Mesenchymal stem cell (in vitro differentiated cells and primary cell): ENCODE results near the gene C2orf76. TPM values are rescaled to one million over a fixed set of nuclear protein-coding genes. Genes with fewer than 3 reads are reported as not detected.

Experiments
- DNase-seq: peaks from one replicate; pipeline ENCODE4 v3.0.0-alpha.2; 2013
- H2AFZ ChIP-seq: one replicate; pipeline ENCODE4 v1.6.1; 2013; ENCODE audit warnings: low read depth, mild to moderate bottlenecking, control low read depth, inconsistent platforms, low read length, moderate library complexity
- H2AK5ac ChIP-seq: 2 replicates; pipeline ENCODE4 v1.6.1; 2013; ENCODE audit warnings: low read length, moderate library complexity, mild to moderate bottlenecking, inconsistent platforms; ENCODE audit not compliant: severe bottlenecking
- H2BK120ac ChIP-seq: one replicate; pipeline ENCODE4 v1.6.1; 2013; ENCODE audit warnings: low read depth, mild to moderate bottlenecking, inconsistent platforms, low read length, moderate library complexity
- H2BK12ac ChIP-seq, 2 experiments: one replicate each; pipeline ENCODE4 v1.6.1; 2013; ENCODE audit warnings: inconsistent platforms in 2 of 2, low read length in 2 of 2, mild to moderate bottlenecking in 2 of 2, moderate library complexity in 2 of 2, control low read depth in 1 of 2
- H2BK15ac ChIP-seq: one replicate; pipeline ENCODE4 v1.6.1; 2013; ENCODE audit warnings: mild to moderate bottlenecking, low read depth, inconsistent platforms; ENCODE audit not compliant: poor library complexity, severe bottlenecking
- H2BK5ac ChIP-seq: 2 replicates; pipeline ENCODE4 v1.6.1; 2013; ENCODE audit warnings: low read depth, mild to moderate bottlenecking, low read length, control low read depth, inconsistent platforms; ENCODE audit not compliant: poor library complexity, severe bottlenecking
- H3K14ac ChIP-seq, 2 experiments: one replicate each; pipeline ENCODE4 v1.6.1; 2013; ENCODE audit warnings: inconsistent platforms in 2 of 2, low read length in 2 of 2, control low read depth in 1 of 2, mild to moderate bottlenecking in 1 of 2, moderate library complexity in 1 of 2
- H3K18ac ChIP-seq, 2 experiments: one replicate each; pipeline ENCODE4 v1.6.1; 2013; ENCODE audit warnings: inconsistent platforms in 2 of 2, low read length in 2 of 2, control low read depth in 1 of 2, low read depth in 1 of 2, mild to moderate bottlenecking in 1 of 2
- H3K23ac ChIP-seq, 2 experiments: one replicate each; pipeline ENCODE4 v1.6.1; 2013; ENCODE audit warnings: inconsistent platforms in 2 of 2, low read length in 2 of 2, mild to moderate bottlenecking in 2 of 2, moderate library complexity in 2 of 2, control low read depth in 1 of 2
- H3K27ac ChIP-seq: 2 replicates; pipeline ENCODE4 v1.5.1; 2013; ENCODE audit warnings: mild to moderate bottlenecking, moderate library complexity, low read length, control low read depth, inconsistent platforms; ENCODE audit not compliant: poor library complexity, severe bottlenecking
- H3K27me3 ChIP-seq, 2 experiments: 2 replicates each; pipeline versions ENCODE4 v1.6.1 to v1.7.0; 2013; ENCODE audit warnings: low read length in 2 of 2, mild to moderate bottlenecking in 2 of 2, moderate library complexity in 2 of 2, control low read depth in 1 of 2, inconsistent platforms in 1 of 2; ENCODE audit not compliant: control insufficient read depth in 1 of 2, insufficient read depth in 1 of 2
- H3K36me3 ChIP-seq, 2 experiments: 2 replicates each; pipeline versions ENCODE4 v1.6.1 to v1.7.0; 2013; ENCODE audit warnings: low read length in 2 of 2, control low read depth in 1 of 2, inconsistent platforms in 1 of 2, low read depth in 1 of 2, mild to moderate bottlenecking in 1 of 2; ENCODE audit not compliant: insufficient read depth in 2 of 2, control insufficient read depth in 1 of 2
- H3K4ac ChIP-seq, 2 experiments: one replicate each; pipeline ENCODE4 v1.6.1; 2013; ENCODE audit warnings: inconsistent platforms in 2 of 2, low read length in 2 of 2, mild to moderate bottlenecking in 2 of 2, moderate library complexity in 2 of 2, control low read depth in 1 of 2, low read depth in 1 of 2
- H3K4me1 ChIP-seq: 2 replicates; pipeline ENCODE4 v1.6.1; 2013; ENCODE audit warnings: low read depth, low read length, control low read depth; ENCODE audit not compliant: control insufficient read depth, insufficient read depth
- H3K4me2 ChIP-seq: 2 replicates; pipeline ENCODE4 v1.6.1; 2013; ENCODE audit warnings: low read length, mild to moderate bottlenecking, inconsistent platforms; ENCODE audit not compliant: poor library complexity, severe bottlenecking
- H3K4me3 ChIP-seq, 2 experiments: 2 replicates each; pipeline versions ENCODE4 v1.5.1 to v1.7.0; 2013; ENCODE audit warnings: low read length in 2 of 2, mild to moderate bottlenecking in 2 of 2, control low read depth in 1 of 2, low read depth in 1 of 2; ENCODE audit not compliant: insufficient read depth in 1 of 2
- H3K79me1 ChIP-seq: replicated peaks from 2 replicates; pipeline ENCODE4 v1.6.1; 2013; ENCODE audit warnings: mild to moderate bottlenecking, control low read depth, low read length, inconsistent platforms; ENCODE audit not compliant: poor library complexity, severe bottlenecking
- H3K9ac ChIP-seq: 2 replicates; pipeline ENCODE4 v1.7.0; 2013; ENCODE audit warnings: mild to moderate bottlenecking, low read length, moderate library complexity
- H3K9me3 ChIP-seq: 2 replicates; pipeline ENCODE4 v1.7.0; 2013; ENCODE audit warnings: mild to moderate bottlenecking, low read length; ENCODE audit not compliant: control insufficient read depth
- H4K8ac ChIP-seq: one replicate; pipeline ENCODE4 v1.6.1; 2013; ENCODE audit warnings: inconsistent platforms, mild to moderate bottlenecking, low read length, moderate library complexity
- H4K91ac ChIP-seq: one replicate; pipeline ENCODE4 v1.6.1; 2013; ENCODE audit warnings: mild to moderate bottlenecking, low read length, inconsistent platforms
- whole genome bisulfite sequencing: methylation state at CpG from one replicate; pipeline ENCODE4 v1.1.7; 2013; ENCODE audit warnings: mixed read lengths; 5-methylcytosine and 5-hydroxymethylcytosine counted together
- polyA plus RNA-seq, 2 experiments: library from polyadenylated mRNA; stranded (reverse); fragments of 200-250 nt; gene quantifications; one replicate each; pipeline ENCODE4 v1.2.3, GENCODE V29; 2013

The C2orf76 gene
- polyA plus RNA-seq (2013, experiment 1 of 2), result 16.1 TPM
- polyA plus RNA-seq (2013, experiment 2 of 2), result 16.7 TPM

GRCh38 chr2:119366649-119367471, at the start of gene C2orf76, which contains the start of gene DBI:
TSS of gene C2orf76 (minus strand) at chr2:119366834. CDS start at chr2:119339959, 26,875 bp downstream.
TSS of gene DBI (plus strand) at chr2:119366977. CDS start at chr2:119367052, 75 bp downstream.
- peak within 1 kb of the TSS; percentile 70 for H3K27ac ChIP-seq
- H2AK5ac ChIP-seq, result no peak within 1 kb of the TSS
- peak within 1 kb of the TSS in 1 of 2 experiments; percentile 73 for H3K23ac ChIP-seq
- H3K4me1 ChIP-seq, result peaks cover 15% of the 10 kb centered on the region
- H3K4ac ChIP-seq, result peak within 1 kb of the TSS; percentile 53 to 71
- peak within 1 kb of the TSS; percentile 93 for H4K8ac ChIP-seq
- H3K36me3 ChIP-seq, result peaks cover 23 to 40% of the 10 kb centered on the region in 2 experiments
- H3K18ac ChIP-seq, result peak within 1 kb of the TSS; percentile 89 to 93
- no peaks in the 10 kb centered on the region for H3K27me3 ChIP-seq
- H2BK5ac ChIP-seq, result peak within 1 kb of the TSS; percentile 53
- peak within 1 kb of the TSS; percentile 61 for H2BK120ac ChIP-seq
- H2BK12ac ChIP-seq, result peak within 1 kb of the TSS in 1 of 2 experiments; percentile 69
- H2BK15ac ChIP-seq, result peak within 1 kb of the TSS; percentile 65
- peak within 1 kb of the TSS; percentile 93 for H3K4me2 ChIP-seq
- peak within 1 kb of the TSS in 1 of 2 experiments; percentile 63 for H3K14ac ChIP-seq
- peak; percentile 94 for DNase-seq
- peak within 1 kb of the TSS; percentile 80 for H2AFZ ChIP-seq
- peak within 1 kb of the TSS; percentile 52 for H4K91ac ChIP-seq
- H3K4me3 ChIP-seq, result peak within 1 kb of the TSS; percentile 70 to 98
- H3K9ac ChIP-seq, result peak within 1 kb of the TSS; percentile 93
- under 1% methylated on average over 65 of the region's 65 CpGs for WGBS
- no peaks in the 10 kb centered on the region for H3K9me3 ChIP-seq
- peaks cover 36% of the 10 kb centered on the region for H3K79me1 ChIP-seq

- Histone ChIP-seq H4K8ac (no peak overlapping the region), H2BK5ac (no peak overlapping the region), H3K79me1 (no peaks in the 10 kb centered on the region), H3K4ac (no peak overlapping the region), H3K27ac (no peak overlapping the region), H3K36me3 (no peaks in the 10 kb centered on the region), H2BK15ac (no peak overlapping the region), H3K4me3 (no peak overlapping the region), H3K9ac (no peak overlapping the region), H2AFZ (no peak overlapping the region), H3K14ac (no peak overlapping the region), H3K9me3 (peaks cover 4% of the 10 kb centered on the region), H3K4me1 (no peaks in the 10 kb centered on the region), H2AK5ac (no peak overlapping the region), H4K91ac (no peak overlapping the region), H3K18ac (no peak overlapping the region), H3K27me3 (peaks cover under 1 to 9% of the 10 kb centered on the region in 2 experiments), H2BK120ac (no peak overlapping the region), H2BK12ac (no peak overlapping the region), H3K23ac (no peak overlapping the region), H3K4me2 (no peak overlapping the region)
- no peak for DNase-seq
- WGBS, result 80% methylated on average over 1 of the region's 1 CpG
Observed at GRCh38 chr2:119415630-119416029, 49.0 kb upstream of the C2orf76 start.

GRCh38 chr2:119414894-119415293, 48.3 kb upstream of the C2orf76 start:
- Histone ChIP-seq H3K27me3 (peaks cover 0 to 4% of the 10 kb centered on the region in 2 experiments), H2BK120ac (no peak overlapping the region), H3K4me3 (no peak overlapping the region), H3K14ac (no peak overlapping the region), H3K9me3 (peaks cover 4% of the 10 kb centered on the region), H2AK5ac (no peak overlapping the region), H3K79me1 (no peaks in the 10 kb centered on the region), H4K91ac (no peak overlapping the region), H2BK15ac (no peak overlapping the region), H3K9ac (no peak overlapping the region), H3K4me2 (no peak overlapping the region), H3K23ac (no peak overlapping the region), H2BK12ac (no peak overlapping the region), H3K18ac (no peak overlapping the region), H2BK5ac (no peak overlapping the region), H3K4me1 (no peaks in the 10 kb centered on the region), H4K8ac (no peak overlapping the region), H3K36me3 (no peaks in the 10 kb centered on the region), H3K4ac (no peak overlapping the region), H3K27ac (no peak overlapping the region), H2AFZ (no peak overlapping the region)
- WGBS, result 93% methylated on average over 3 of the region's 3 CpGs
- DNase-seq, result no peak

DNA sequence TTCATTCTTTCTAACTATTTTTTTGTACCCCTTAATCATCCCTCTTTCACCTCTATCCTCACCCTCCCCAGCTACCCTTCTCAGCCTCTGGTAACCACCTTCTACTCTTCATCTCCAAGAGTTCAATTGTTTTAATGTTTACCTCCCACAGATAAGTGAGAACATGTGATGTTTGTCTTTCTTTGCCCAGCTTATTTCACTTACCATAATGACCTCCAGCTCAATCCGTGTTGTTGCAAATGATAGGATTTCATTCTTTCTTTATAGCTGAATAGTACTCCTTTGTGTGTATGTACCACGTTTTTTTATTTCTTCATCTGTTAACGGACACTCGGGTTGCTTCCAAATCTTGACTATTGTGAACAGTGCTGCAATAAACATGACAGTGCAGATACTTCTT, 42.9 kb upstream of the C2orf76 start:
- Histone ChIP-seq H3K79me1 (no peaks in the 10 kb centered on the region), H3K14ac (no peak overlapping the region), H4K8ac (no peak overlapping the region), H3K4me1 (peaks cover 5% of the 10 kb centered on the region), H3K4me3 (no peak overlapping the region), H2BK5ac (no peak overlapping the region), H3K9me3 (no peaks in the 10 kb centered on the region), H2AFZ (no peak overlapping the region), H3K27ac (no peak overlapping the region), H4K91ac (no peak overlapping the region), H3K4me2 (no peak overlapping the region), H3K4ac (no peak overlapping the region), H2BK120ac (no peak overlapping the region), H3K36me3 (no peaks in the 10 kb centered on the region), H3K23ac (no peak overlapping the region), H2BK15ac (no peak overlapping the region), H3K27me3 (peaks cover 9 to 12% of the 10 kb centered on the region in 2 experiments), H3K18ac (no peak overlapping the region), H3K9ac (no peak overlapping the region), H2BK12ac (no peak overlapping the region), H2AK5ac (no peak overlapping the region)
- DNase-seq, result no peak
- WGBS, result 88% methylated on average over 3 of the region's 4 CpGs
